ENCODE data around the gene TNFAIP2. TPM values are rescaled to one million over a fixed set of nuclear protein-coding genes. Genes with fewer than 3 reads are reported as not detected.

The TNFAIP2 gene
- total and polyA plus RNA-seq, 2 donors (not counting 3 experiments of a cell fraction or from before 2014, with no cell fraction given) = 31.6 to 42.7 TPM

- Histone ChIP-seq H2AFZ (ENCODE audit: low read depth, low read length) (no peak overlapping the region), H4K20me1 (replicated peaks; ENCODE audit: control insufficient read depth, extremely low read depth, insufficient read depth, low read length) (no peaks in the 10 kb centered on the region), H3K9me1 (replicated peaks; ENCODE audit: control insufficient read depth, extremely low read depth, insufficient read depth, low read length) (no peaks in the 10 kb centered on the region), H3K9ac (replicated peaks; ENCODE audit: extremely low read depth, insufficient read depth, low read length) (no peak overlapping the region), H3K27ac (ENCODE audit: insufficient read depth, low read depth, low read length) (no peak overlapping the region), H3K4me3 (replicated peaks in 1 of 3; ENCODE audit: insufficient read depth in 1 of 3, low read depth in 1 of 3, low read length in 3 of 3) (no peak overlapping the region), H3K9me3 (replicated peaks; ENCODE audit: control insufficient read depth, insufficient read depth, low read length) (no peaks in the 10 kb centered on the region), H3K4me2 (ENCODE audit: insufficient read depth, low read length) (no peak overlapping the region), H3K79me2 (ENCODE audit: control insufficient read depth, insufficient read depth, low read length) (no peaks in the 10 kb centered on the region), H3K27me3 (ENCODE audit: control insufficient read depth in 2 of 2, insufficient read depth in 2 of 2, low read length in 2 of 2) (peaks cover 20 to 25% of the 10 kb centered on the region in 2 experiments), H3K4me1 (ENCODE audit: control insufficient read depth, extremely low read depth, insufficient read depth, low read length) (no peaks in the 10 kb centered on the region), H3K36me3 (ENCODE audit: control insufficient read depth in 2 of 2, extremely low read depth in 1 of 2, insufficient read depth in 2 of 2, low read length in 2 of 2) (no peaks in the 10 kb centered on the region)
- ChIA-PET POLR2A (no interaction called here), CTCF (interaction anchor here (2.3 to 13.7 kb wide), 2 partner anchors 41 to 43 kb away, joined by 8 to 219 read pairs; no protein-coding TSS in a partner anchor)
- no TSS peak for BruUV-seq (replicated peaks)
- FAIRE-seq (no peak), DNase-seq (ENCODE audit: low read depth, low spot score) (no peak)
- TF ChIP-seq EZH2 (IDR thresholded peaks at IDR 0.05; ENCODE audit: borderline replicate concordance, low read depth, low read length, severe bottlenecking) = no peak
- dilution Hi-C loops (cut with MboI; ENCODE audit: extremely low pct_ligation_motif_present, low sequenced_read_pairs) = no loop called here
- intact Hi-C loops (cut with micrococcal nuclease) = no loop called here
These were observed 23.0 kb downstream of the TNFAIP2 start for GRCh38 chr14:103146141-103146709.

- H2AFZ ChIP-seq (ENCODE audit: low read depth, low read length) = no peak overlapping the region
- no peak overlapping the region for H3K9ac ChIP-seq (replicated peaks; ENCODE audit: extremely low read depth, insufficient read depth, low read length)
- dilution Hi-C loops (cut with MboI; ENCODE audit: extremely low pct_ligation_motif_present, low sequenced_read_pairs) = no loop called here
- H4K20me1 ChIP-seq (replicated peaks; ENCODE audit: control insufficient read depth, extremely low read depth, insufficient read depth, low read length) = no peaks in the 10 kb centered on the region
- peaks cover 2 to 9% of the 10 kb centered on the region in 2 experiments for H3K27me3 ChIP-seq (ENCODE audit: control insufficient read depth in 2 of 2, insufficient read depth in 2 of 2, low read length in 2 of 2)
- H3K9me1 ChIP-seq (replicated peaks; ENCODE audit: control insufficient read depth, extremely low read depth, insufficient read depth, low read length) = no peaks in the 10 kb centered on the region
- H3K4me1 ChIP-seq (ENCODE audit: control insufficient read depth, extremely low read depth, insufficient read depth, low read length) = no peaks in the 10 kb centered on the region
- ChIA-PET POLR2A (no interaction called here), CTCF (interaction anchor here (0.6 to 1.9 kb wide), 6 partner anchors 8 to 140 kb away, joined by 3 to 8 read pairs (median 4); no protein-coding TSS in a partner anchor)
- FAIRE-seq = no peak
- no peaks in the 10 kb centered on the region for H3K36me3 ChIP-seq (ENCODE audit: control insufficient read depth in 2 of 2, extremely low read depth in 1 of 2, insufficient read depth in 2 of 2, low read length in 2 of 2)
- no peak overlapping the region for H3K4me3 ChIP-seq (replicated peaks in 1 of 3; ENCODE audit: insufficient read depth in 1 of 3, low read depth in 1 of 3, low read length in 3 of 3)
- intact Hi-C loops (cut with micrococcal nuclease) = no loop called here
- no TSS peak for BruUV-seq (replicated peaks)
- no peak overlapping the region for H3K4me2 ChIP-seq (ENCODE audit: insufficient read depth, low read length)
- H3K9me3 ChIP-seq (replicated peaks; ENCODE audit: control insufficient read depth, insufficient read depth, low read length) = no peaks in the 10 kb centered on the region
- TF ChIP-seq EZH2 (IDR thresholded peaks at IDR 0.05; ENCODE audit: borderline replicate concordance, low read depth, low read length, severe bottlenecking) = no peak
- TF ChIP-seq POLR2A (IDR thresholded peaks at IDR 0.05; ENCODE audit: low read depth, low read length) = no peak
- TF ChIP-seq POLR2AphosphoS5 (IDR thresholded peaks at IDR 0.05; ENCODE audit: insufficient read depth, low read depth, low read length) = no peak
- TF ChIP-seq MYC (IDR thresholded peaks at IDR 0.05; ENCODE audit: low read depth, low read length) = no peak
- TF ChIP-seq FOS (IDR thresholded peaks at IDR 0.05; ENCODE audit: borderline replicate concordance, insufficient read depth, low read length) = no peak
- TF ChIP-seq CTCF (IDR thresholded peaks at IDR 0.05; ENCODE audit: extremely low read depth in 1 of 2, insufficient read depth in 1 of 2, low read depth in 1 of 2, low read length in 2 of 2) = no peak
- no peak for TF ChIP-seq GATA2 (IDR thresholded peaks at IDR 0.05; ENCODE audit: insufficient read depth, insufficient read length, low read depth, low read length)
- TF ChIP-seq, protein P1, sequence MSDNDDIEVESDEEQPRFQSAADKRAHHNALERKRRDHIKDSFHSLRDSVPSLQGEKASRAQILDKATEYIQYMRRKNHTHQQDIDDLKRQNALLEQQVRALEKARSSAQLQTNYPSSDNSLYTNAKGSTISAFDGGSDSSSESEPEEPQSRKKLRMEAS (IDR thresholded peaks at IDR 0.05; ENCODE audit: insufficient read depth, insufficient read length) = no peak
- TF ChIP-seq JUN (IDR thresholded peaks at IDR 0.05; ENCODE audit: borderline replicate concordance, insufficient read depth, insufficient read length, low read depth) = no peak
- H3K79me2 ChIP-seq (ENCODE audit: control insufficient read depth, insufficient read depth, low read length) = no peaks in the 10 kb centered on the region
- no peak overlapping the region for H3K27ac ChIP-seq (ENCODE audit: insufficient read depth, low read depth, low read length)
- no peak for DNase-seq (ENCODE audit: low read depth, low spot score)
These were observed 26.3 kb downstream of the TNFAIP2 start for GRCh38 chr14:103149351-103150237.
